Breast epithelium (tissue), 3 donors: ENCODE results near the gene METAP1.

ENCODE experiments used
- CTCF ChIP-seq, 3 donors: fragments of 450-650 bp; IDR thresholded peaks; one replicate each; pipeline ENCODE4 v1.5.1; 2016 to 2017; ENCODE audit warnings: antibody characterized with exemption in 3 of 3, mild to moderate bottlenecking in 3 of 3, moderate library complexity in 3 of 3
- POLR2A ChIP-seq: fragments of 450-650 bp; IDR thresholded peaks from one replicate; pipeline ENCODE4 v1.6.1; 2016; ENCODE audit warnings: antibody characterized with exemption, mild to moderate bottlenecking, moderate library complexity
- POLR2AphosphoS5 ChIP-seq, 3 donors: sonication (generic); formaldehyde crosslinking; IDR thresholded peaks; one replicate each; pipeline ENCODE4 v1.6.1; 2017; ENCODE audit warnings: antibody characterized with exemption in 3 of 3

- TF ChIP-seq CTCF (IDR thresholded peaks at IDR 0.05) (no peak), POLR2A (no peak), POLR2AphosphoS5 (IDR thresholded peaks at IDR 0.05) (no peak)
Observed at GRCh38 chr4:99029852-99030251, 34.3 kb downstream of the METAP1 start.
